SH-SY5Y (cell line): ENCODE measurements around the gene PHLDA2.

Source experiments
- GATA2 ChIP-seq: IDR thresholded peaks from 2 replicates; pipeline ENCODE4 v1.6.1; 2011; ENCODE audit warnings: mild to moderate bottlenecking, low read depth, low read length
- GATA3 ChIP-seq: IDR thresholded peaks from 2 replicates; pipeline ENCODE4 v1.6.1; 2011; ENCODE audit warnings: low read depth, mild to moderate bottlenecking, low read length, moderate library complexity

- TF ChIP-seq GATA3 (no peak), GATA2 (no peak)
Observed at GRCh38 chr11:2889362-2890273, 39.6 kb downstream of the PHLDA2 start.
